HG02981 (cell line): ENCODE data around the gene STK26.
A peak's percentile ranks its signal among the peaks of the same experiment; 100 is the strongest.
"Not testable (repeated sequence)": the region's sequence is repeated elsewhere in the genome, so short reads cannot be mapped to it uniquely, and the experiment has no call there.

Source experiments
- ATAC-seq: cut with Tn5 transposase; IDR thresholded peaks from one replicate; pipeline ENCODE4 v1.9.1; 2021; ENCODE audit warnings: mild to moderate bottlenecking, moderate library complexity; ENCODE audit not compliant: unreplicated experiment

The STK26 gene

GRCh38 chrX:132092439-132093065 lies 69.5 kb downstream of the STK26 start:
- peak; percentile 83 for ATAC-seq

- ATAC-seq = no peak
These were observed 70.2 kb downstream of the STK26 start for GRCh38 chrX:132093239-132093860.

GRCh38 chrX:132094164-132094563 lies 71.1 kb downstream of the STK26 start:
- no peak for ATAC-seq

- ATAC-seq = not testable (repeated sequence)
These were observed 75.6 kb downstream of the STK26 start for GRCh38 chrX:132098704-132099103.

- no peak for ATAC-seq
These were observed 78.1 kb downstream of the STK26 start for GRCh38 chrX:132101206-132101605.

GRCh38 chrX:132101799-132102198 lies 78.7 kb downstream of the STK26 start:
- ATAC-seq = no peak

GRCh38 chrX:132107291-132107690 lies 84.2 kb downstream of the STK26 start:
- no peak for ATAC-seq

- ATAC-seq = no peak
These were observed 91.5 kb downstream of the STK26 start for GRCh38 chrX:132114607-132115006.

GRCh38 chrX:132115792-132116191 lies 92.7 kb downstream of the STK26 start:
- no peak for ATAC-seq

- no peak for ATAC-seq
These were observed 95.3 kb downstream of the STK26 start for GRCh38 chrX:132118358-132118757.

- no peak for ATAC-seq
These were observed 96.2 kb downstream of the STK26 start for GRCh38 chrX:132119283-132119682.

- ATAC-seq = no peak
These were observed 96.9 kb downstream of the STK26 start for GRCh38 chrX:132119821-132120515.

GRCh38 chrX:132120913-132121312 lies 97.8 kb downstream of the STK26 start:
- ATAC-seq = no peak
